ENCODE results near the gene CTBP2.

Gene CTBP2

GRCh38 chr10:125043841-125044658 lies 116.3 kb downstream of the CTBP2 start:
- DNase-seq (ENCODE audit: low read depth in 2 of 2): no peak

- DNase-seq (ENCODE audit: low read depth in 2 of 2): no peak
Measured at GRCh38 chr10:125041856-125042506, 118.4 kb downstream of the CTBP2 start.

GRCh38 chr10:125039354-125039769 lies 121.0 kb downstream of the CTBP2 start:
- DNase-seq (ENCODE audit: low read depth in 2 of 2): no peak

- DNase-seq (ENCODE audit: low read depth in 2 of 2): no peak
Measured at GRCh38 chr10:125038637-125039036, 121.7 kb downstream of the CTBP2 start.

GRCh38 chr10:125037145-125037877 lies 123.1 kb downstream of the CTBP2 start:
- DNase-seq (ENCODE audit: low read depth in 2 of 2): no peak

GRCh38 chr10:125035588-125036295 lies 124.6 kb downstream of the CTBP2 start:
- DNase-seq (ENCODE audit: low read depth in 2 of 2): no peak

GRCh38 chr10:125035136-125035535 lies 125.2 kb downstream of the CTBP2 start:
- no peak for DNase-seq (ENCODE audit: low read depth in 2 of 2)

GRCh38 chr10:125034675-125035074 lies 125.7 kb downstream of the CTBP2 start:
- DNase-seq (ENCODE audit: low read depth in 2 of 2): no peak

- DNase-seq (ENCODE audit: low read depth in 2 of 2): no peak
Measured at GRCh38 chr10:125033146-125033924, 127.0 kb downstream of the CTBP2 start.

- no peak for DNase-seq (ENCODE audit: low read depth in 2 of 2)
Measured at GRCh38 chr10:125032474-125033020, 127.8 kb downstream of the CTBP2 start.

- no peak for DNase-seq (ENCODE audit: low read depth in 2 of 2)
Measured at GRCh38 chr10:125030567-125031197, 129.7 kb downstream of the CTBP2 start.

GRCh38 chr10:125029584-125030242 lies 130.7 kb downstream of the CTBP2 start:
- no peak for DNase-seq (ENCODE audit: low read depth in 2 of 2)

- no peak for DNase-seq (ENCODE audit: low read depth in 2 of 2)
Measured at GRCh38 chr10:125027871-125028869, 132.2 kb downstream of the CTBP2 start.

- DNase-seq (ENCODE audit: low read depth in 2 of 2): no peak
Measured at GRCh38 chr10:125026974-125027735, 133.2 kb downstream of the CTBP2 start.

- no peak for DNase-seq (ENCODE audit: low read depth in 2 of 2)
Measured at GRCh38 chr10:125026036-125026931, 134.1 kb downstream of the CTBP2 start.

GRCh38 chr10:125025341-125025740 lies 135.0 kb downstream of the CTBP2 start:
- no peak for DNase-seq (ENCODE audit: low read depth in 2 of 2)
